ENCODE measurements around the gene CTCFL.

CTCFL gene

DNA sequence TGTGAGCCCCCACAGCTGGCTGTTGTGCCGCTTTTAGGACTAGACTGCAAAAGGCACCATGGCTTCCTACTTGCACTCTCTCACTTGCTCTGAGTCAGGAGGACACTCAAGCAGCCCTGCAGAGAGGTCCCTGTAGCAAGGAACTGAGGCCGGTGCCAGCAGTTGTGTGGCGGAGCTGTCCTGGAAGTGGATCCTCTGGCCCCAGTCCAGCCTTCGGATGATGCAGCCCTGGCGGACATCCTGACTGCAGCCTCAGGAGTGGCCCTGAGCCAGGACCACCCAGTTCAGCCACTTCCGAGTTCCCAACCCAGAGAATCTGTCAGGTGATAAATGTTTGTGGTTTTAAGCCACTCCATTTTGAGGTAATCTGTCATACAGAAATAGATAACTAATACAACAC is 17.5 kb downstream of the CTCFL start:
- no peak for DNase-seq (ENCODE audit: low read depth)
- TF ChIP-seq, protein P1, sequence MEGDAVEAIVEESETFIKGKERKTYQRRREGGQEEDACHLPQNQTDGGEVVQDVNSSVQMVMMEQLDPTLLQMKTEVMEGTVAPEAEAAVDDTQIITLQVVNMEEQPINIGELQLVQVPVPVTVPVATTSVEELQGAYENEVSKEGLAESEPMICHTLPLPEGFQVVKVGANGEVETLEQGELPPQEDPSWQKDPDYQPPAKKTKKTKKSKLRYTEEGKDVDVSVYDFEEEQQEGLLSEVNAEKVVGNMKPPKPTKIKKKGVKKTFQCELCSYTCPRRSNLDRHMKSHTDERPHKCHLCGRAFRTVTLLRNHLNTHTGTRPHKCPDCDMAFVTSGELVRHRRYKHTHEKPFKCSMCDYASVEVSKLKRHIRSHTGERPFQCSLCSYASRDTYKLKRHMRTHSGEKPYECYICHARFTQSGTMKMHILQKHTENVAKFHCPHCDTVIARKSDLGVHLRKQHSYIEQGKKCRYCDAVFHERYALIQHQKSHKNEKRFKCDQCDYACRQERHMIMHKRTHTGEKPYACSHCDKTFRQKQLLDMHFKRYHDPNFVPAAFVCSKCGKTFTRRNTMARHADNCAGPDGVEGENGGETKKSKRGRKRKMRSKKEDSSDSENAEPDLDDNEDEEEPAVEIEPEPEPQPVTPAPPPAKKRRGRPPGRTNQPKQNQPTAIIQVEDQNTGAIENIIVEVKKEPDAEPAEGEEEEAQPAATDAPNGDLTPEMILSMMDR (IDR thresholded peaks at IDR 0.05; ENCODE audit: low read length, missing control alignments): no peak
- no peak overlapping the region for H3K4me3 ChIP-seq (replicated peaks; ENCODE audit: low read depth, low read length)

DNA sequence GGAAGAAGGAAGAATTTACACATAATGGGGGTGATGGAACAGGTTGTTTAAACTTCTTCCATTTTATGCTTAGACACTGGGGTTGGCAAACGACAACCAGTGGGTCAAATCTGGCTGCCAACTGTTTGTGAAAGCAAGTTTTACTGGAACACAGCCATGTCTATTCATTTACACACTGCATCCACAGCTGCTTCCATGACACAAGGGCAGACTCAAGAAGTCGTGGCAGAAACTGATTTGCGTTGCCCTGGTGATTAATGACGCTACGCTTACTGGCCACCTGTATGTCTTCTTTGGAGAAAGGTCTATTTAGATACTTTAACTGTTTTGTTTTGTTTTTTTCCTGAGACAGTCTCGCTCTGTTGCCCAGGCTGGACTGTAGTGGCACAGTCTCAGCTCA is 19.0 kb downstream of the CTCFL start:
- no peak for DNase-seq (ENCODE audit: low read depth)
- TF ChIP-seq, protein P1 (IDR thresholded peaks at IDR 0.05; ENCODE audit: low read length, missing control alignments): no peak

DNA sequence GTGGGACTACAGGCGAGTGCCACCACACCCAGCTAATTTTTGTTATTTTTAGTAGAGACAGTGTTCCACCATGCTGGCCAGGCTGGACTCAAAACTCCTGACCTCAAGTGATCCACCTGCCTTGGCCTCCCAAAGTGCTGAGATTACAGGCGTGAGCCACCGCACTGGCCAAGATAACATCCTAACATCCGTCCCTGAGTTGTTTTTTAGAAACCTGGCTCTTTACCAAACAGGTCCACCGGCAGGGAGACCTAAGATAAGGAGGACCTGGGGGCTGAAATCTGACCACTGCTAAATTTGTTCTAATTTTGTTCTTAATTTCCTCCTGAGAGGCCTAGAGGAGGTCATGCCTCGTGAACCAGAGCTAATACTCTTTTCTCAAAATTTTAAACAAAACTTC is 20.5 kb downstream of the CTCFL start:
- no peak overlapping the region for H3K4me3 ChIP-seq (replicated peaks; ENCODE audit: low read depth, low read length)
- no peak for DNase-seq (ENCODE audit: low read depth)
- TF ChIP-seq, protein P1 (IDR thresholded peaks at IDR 0.05; ENCODE audit: low read length, missing control alignments): no peak

More for the DNA sequence above, 19.0 kb downstream of the CTCFL start:
- no peak overlapping the region for H3K4me3 ChIP-seq (replicated peaks; ENCODE audit: low read depth, low read length)

- TF ChIP-seq, protein P1 (IDR thresholded peaks at IDR 0.05; ENCODE audit: low read length, missing control alignments): no peak
- H3K4me3 ChIP-seq (replicated peaks; ENCODE audit: low read depth, low read length): no peak overlapping the region
- no peak for DNase-seq (ENCODE audit: low read depth)
These were observed 21.8 kb downstream of the CTCFL start for GRCh38 chr20:57503035-57503658.

GRCh38 chr20:57502336-57502700 is 22.6 kb downstream of the CTCFL start:
- no peak for DNase-seq (ENCODE audit: low read depth)
- TF ChIP-seq, protein P1 (IDR thresholded peaks at IDR 0.05; ENCODE audit: low read length, missing control alignments): no peak
- no peak overlapping the region for H3K4me3 ChIP-seq (replicated peaks; ENCODE audit: low read depth, low read length)

DNA sequence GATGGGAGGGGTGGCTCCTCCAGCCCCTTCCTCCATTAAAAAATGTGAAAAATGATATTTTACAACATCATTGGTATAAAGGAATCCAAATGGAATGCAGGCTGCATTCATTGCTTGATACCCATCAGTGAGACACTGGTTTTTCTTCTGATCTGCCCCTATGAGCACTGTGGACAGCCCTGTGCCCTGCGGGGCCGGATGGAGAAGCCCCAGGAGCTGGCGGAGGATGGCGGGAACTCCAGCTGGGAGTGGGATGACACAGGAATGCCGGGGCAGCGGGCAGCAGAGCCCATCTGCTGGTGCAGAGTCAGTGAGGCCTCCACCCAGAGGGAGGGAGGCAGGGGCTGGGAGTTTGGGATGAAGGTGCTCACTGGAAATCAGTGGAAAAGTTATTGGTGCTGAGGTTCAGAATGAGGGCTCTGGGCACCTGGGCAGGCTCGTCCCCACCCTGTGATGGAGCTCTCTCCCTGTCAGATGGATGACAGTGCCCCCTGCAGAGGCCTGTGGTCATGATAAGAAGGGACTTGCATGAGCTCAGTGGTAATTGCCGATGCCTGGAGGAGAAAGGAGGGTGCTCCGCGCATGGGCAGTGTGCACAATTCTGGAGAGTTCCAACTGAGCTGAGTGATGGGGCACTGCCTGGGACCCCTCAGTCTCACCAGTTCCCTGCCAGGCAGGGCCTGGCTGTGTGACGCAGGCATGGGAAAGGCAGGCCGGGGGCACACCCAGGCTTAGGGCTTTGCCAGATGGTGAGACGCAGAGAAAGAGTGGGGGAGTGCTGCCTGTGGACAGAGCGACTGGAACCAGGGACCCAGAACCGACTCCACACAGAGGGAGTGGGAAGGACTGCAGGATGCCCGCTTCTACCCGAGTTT is 23.2 kb downstream of the CTCFL start:
- no peak overlapping the region for H3K4me3 ChIP-seq (replicated peaks; ENCODE audit: low read depth, low read length)
- DNase-seq (ENCODE audit: low read depth): no peak
- TF ChIP-seq, protein P1 (IDR thresholded peaks at IDR 0.05; ENCODE audit: low read length, missing control alignments): no peak
